HG03039 (cell line): ENCODE results near the gene THOC6.
"Not testable (repeated sequence)": the region's sequence is repeated elsewhere in the genome, so short reads cannot be mapped to it uniquely, and the experiment has no call there.

ENCODE experiments used
- ATAC-seq: cut with Tn5 transposase; IDR thresholded peaks from one replicate; pipeline ENCODE4 v1.9.1; 2021; ENCODE audit warnings: mild to moderate bottlenecking, moderate library complexity; ENCODE audit not compliant: unreplicated experiment

THOC6 gene

GRCh38 chr16:3069146-3069545 lies 45.3 kb downstream of the THOC6 start:
- not testable (repeated sequence) for ATAC-seq

GRCh38 chr16:3070608-3071111 lies 46.8 kb downstream of the THOC6 start:
- ATAC-seq, result no peak

- no peak for ATAC-seq
Measured at GRCh38 chr16:3071655-3072054, 47.8 kb downstream of the THOC6 start.

GRCh38 chr16:3072148-3072547 lies 48.3 kb downstream of the THOC6 start:
- ATAC-seq, result not testable (repeated sequence)

- not testable (repeated sequence) for ATAC-seq
Measured at GRCh38 chr16:3072576-3073263, 48.9 kb downstream of the THOC6 start.

GRCh38 chr16:3073448-3073847 lies 49.6 kb downstream of the THOC6 start:
- no peak for ATAC-seq

GRCh38 chr16:3074860-3075522 lies 51.2 kb downstream of the THOC6 start:
- ATAC-seq, result peak; percentile 53

- ATAC-seq, result no peak
Measured at GRCh38 chr16:3075523-3075915, 51.7 kb downstream of the THOC6 start.

- not testable (repeated sequence) for ATAC-seq
Measured at GRCh38 chr16:3075946-3076345, 52.1 kb downstream of the THOC6 start.

GRCh38 chr16:3076577-3076976 lies 52.7 kb downstream of the THOC6 start:
- no peak for ATAC-seq
